Mucosa of descending colon (tissue), 3 donors: ENCODE data around the gene GUK1. TPM values are rescaled to one million over a fixed set of nuclear protein-coding genes. Genes with fewer than 3 reads are reported as not detected.

Experiments
- ATAC-seq: fragments of 200-7000 bp; cut with Tn5 transposase; one replicate; pipeline ENCODE4 v1.9.1; 2020; ENCODE audit warnings: mild to moderate bottlenecking, moderate library complexity
- DNase-seq, 3 donors: peaks; one replicate each; pipeline ENCODE4 v3.0.0-alpha.2; 2020
- H3K36me3 ChIP-seq: fragments of 200-600 bp; one replicate; pipeline ENCODE4 v1.8.0; 2021; ENCODE audit warnings: low read depth, mild to moderate bottlenecking
- H3K4me1 ChIP-seq: fragments of 200-600 bp; one replicate; pipeline ENCODE4 v1.8.0; 2021; ENCODE audit warnings: low read depth, mild to moderate bottlenecking
- H3K4me3 ChIP-seq: fragments of 200-600 bp; one replicate; pipeline ENCODE4 v1.8.0; 2021; ENCODE audit warnings: mild to moderate bottlenecking
- H3K9me3 ChIP-seq: fragments of 200-600 bp; one replicate; pipeline ENCODE4 v1.8.0; 2021; ENCODE audit warnings: mild to moderate bottlenecking
- intact Hi-C, 2 donors: fragments of 100-400 bp; cut with DNase I in 1 of 2; cut with micrococcal nuclease in 1 of 2; formaldehyde crosslinking; loops; one replicate each; pipeline versions ENCODE4 v1.11.0 to v1.11.1; 2022; cut with DNase I, micrococcal nuclease
- total RNA-seq, 3 donors: library from RNA; stranded (reverse); fragmentation: NEBNext Ultra II Directional in 2 of 3; extraction: Animal tissue kit (Norgen Biotek cat#: 25700) in 2 of 3; gene quantifications; one replicate each; pipeline versions ENCODE4 v1.2.1 to v1.2.4, GENCODE V29; 2021 to 2023
- TF ChIP-seq, protein P1 (sequence below): fragments of 200-600 bp; IDR thresholded peaks from one replicate; pipeline ENCODE4 v1.8.0; 2022; ENCODE audit warnings: antibody characterized with exemption, mild to moderate bottlenecking
- donor health status: DM: no; HTN: no; CAD: no; lungs with moderate emphysema.
- donor health status: DM: no; HTN: no; CAD: no.
- donor health status: DM: no; HTN: yes; CAD: no.

Gene GUK1
- total RNA-seq, 3 donors from 2014 or later, result 165 to 182 (median 178) TPM

GRCh38 chr1:228139406-228139930 is 611 bp upstream of the GUK1 start:
- no peak for ATAC-seq
- DNase-seq, result no peak
- TF ChIP-seq, protein P1, sequence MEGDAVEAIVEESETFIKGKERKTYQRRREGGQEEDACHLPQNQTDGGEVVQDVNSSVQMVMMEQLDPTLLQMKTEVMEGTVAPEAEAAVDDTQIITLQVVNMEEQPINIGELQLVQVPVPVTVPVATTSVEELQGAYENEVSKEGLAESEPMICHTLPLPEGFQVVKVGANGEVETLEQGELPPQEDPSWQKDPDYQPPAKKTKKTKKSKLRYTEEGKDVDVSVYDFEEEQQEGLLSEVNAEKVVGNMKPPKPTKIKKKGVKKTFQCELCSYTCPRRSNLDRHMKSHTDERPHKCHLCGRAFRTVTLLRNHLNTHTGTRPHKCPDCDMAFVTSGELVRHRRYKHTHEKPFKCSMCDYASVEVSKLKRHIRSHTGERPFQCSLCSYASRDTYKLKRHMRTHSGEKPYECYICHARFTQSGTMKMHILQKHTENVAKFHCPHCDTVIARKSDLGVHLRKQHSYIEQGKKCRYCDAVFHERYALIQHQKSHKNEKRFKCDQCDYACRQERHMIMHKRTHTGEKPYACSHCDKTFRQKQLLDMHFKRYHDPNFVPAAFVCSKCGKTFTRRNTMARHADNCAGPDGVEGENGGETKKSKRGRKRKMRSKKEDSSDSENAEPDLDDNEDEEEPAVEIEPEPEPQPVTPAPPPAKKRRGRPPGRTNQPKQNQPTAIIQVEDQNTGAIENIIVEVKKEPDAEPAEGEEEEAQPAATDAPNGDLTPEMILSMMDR, result no peak
- intact Hi-C loops, result no loop called here
- Histone ChIP-seq H3K4me3 (peak overlapping the region; percentile 12), H3K36me3 (peaks cover 5% of the 10 kb centered on the region), H3K4me1 (peaks cover 28% of the 10 kb centered on the region), H3K9me3 (no peaks in the 10 kb centered on the region)

GRCh38 chr1:228140724-228141225 is 696 bp downstream of the GUK1 start:
- intact Hi-C loops, result no loop called here
- peaks cover 28% of the 10 kb centered on the region for H3K4me1 ChIP-seq

DNA sequence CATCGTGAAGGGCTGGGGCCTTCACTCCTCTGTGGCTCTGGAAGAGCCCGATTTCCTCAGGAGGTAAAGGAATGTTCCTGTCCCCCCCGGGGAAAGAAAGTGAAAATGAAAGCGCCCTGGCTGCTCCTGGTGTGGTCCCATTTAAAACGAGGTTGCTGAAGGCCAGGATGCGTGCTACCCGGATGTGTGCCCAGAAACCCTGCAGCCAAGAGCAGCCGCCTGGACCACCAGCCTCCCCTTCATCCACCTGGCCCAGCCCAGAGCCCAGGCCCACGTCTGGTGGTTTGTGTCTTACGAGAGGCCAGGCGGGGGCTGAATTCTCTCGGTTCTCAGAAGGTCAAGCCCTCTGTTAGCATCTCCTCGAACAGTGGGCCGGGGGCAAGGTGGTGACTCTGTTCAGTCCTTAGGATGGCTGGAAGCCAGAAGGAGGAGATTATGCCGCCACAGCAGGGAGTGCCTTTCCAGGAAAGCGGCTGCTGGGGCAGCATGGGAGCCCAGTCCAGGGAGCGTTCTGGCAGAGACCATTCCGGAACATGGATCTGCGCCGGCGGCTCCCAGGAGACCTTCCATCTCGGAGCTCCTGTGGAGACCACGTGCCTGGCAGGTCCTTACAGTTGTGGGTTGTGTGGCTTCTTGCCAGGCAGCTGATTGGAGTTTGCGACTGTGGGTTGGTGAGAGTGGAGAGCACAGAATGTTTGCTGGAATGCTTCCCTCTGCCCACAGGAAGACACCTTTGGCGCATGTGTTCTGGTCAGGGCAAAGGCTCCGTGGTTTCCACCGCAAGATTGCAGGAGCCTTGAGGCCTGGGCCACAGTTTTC is 1.4 kb downstream of the GUK1 start:
- Histone ChIP-seq H3K4me3 (peak overlapping the region; percentile 62), H3K9me3 (no peaks in the 10 kb centered on the region), H3K4me1 (peaks cover 28% of the 10 kb centered on the region), H3K36me3 (peaks cover 5% of the 10 kb centered on the region)
- DNase-seq (peak; percentile 62 to 76 (median 62)), ATAC-seq (peak; percentile 15)
- intact Hi-C loops, result no loop called here
- TF ChIP-seq, protein P1, result no peak

More at GRCh38 chr1:228140724-228141225, 696 bp downstream of the GUK1 start:
- Histone ChIP-seq H3K4me3 (peak overlapping the region; percentile 62), H3K36me3 (peaks cover 5% of the 10 kb centered on the region), H3K9me3 (no peaks in the 10 kb centered on the region)
- DNase-seq (peak in 1 of 3 donors; percentile 60), ATAC-seq (no peak)
- TF ChIP-seq, protein P1, result no peak

GRCh38 chr1:228142155-228142691 is 2.1 kb downstream of the GUK1 start:
- TF ChIP-seq, protein P1, result no peak
- ATAC-seq (no peak), DNase-seq (peak; percentile 4 to 54 (median 34))
- intact Hi-C loops, result no loop called here
- H3K4me1 ChIP-seq, result peaks cover 28% of the 10 kb centered on the region
- peaks cover 5% of the 10 kb centered on the region for H3K36me3 ChIP-seq
- no peaks in the 10 kb centered on the region for H3K9me3 ChIP-seq
- no peak overlapping the region for H3K4me3 ChIP-seq

DNA sequence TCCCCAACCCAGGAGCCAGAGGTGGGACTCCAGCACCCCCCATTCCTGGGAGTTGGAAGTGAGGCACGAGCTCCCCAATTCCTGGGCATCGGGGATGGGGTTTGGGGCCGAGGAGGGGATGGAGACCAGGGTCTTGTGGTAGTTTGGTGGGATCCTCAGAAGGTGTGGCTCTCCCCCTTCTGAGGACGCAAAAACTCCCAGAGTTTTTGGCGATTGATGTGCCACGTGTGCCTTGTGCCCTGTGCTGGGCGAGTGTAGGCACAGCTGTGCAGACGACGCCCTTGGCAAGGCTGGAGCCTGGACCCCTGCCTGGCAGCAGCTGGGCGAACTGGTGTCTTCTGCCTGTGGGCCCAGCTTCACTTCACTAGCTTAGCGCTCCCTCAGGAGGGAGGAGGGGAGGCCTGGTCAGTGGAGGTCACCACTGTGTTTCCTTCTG is 2.6 kb downstream of the GUK1 start:
- Histone ChIP-seq H3K9me3 (no peaks in the 10 kb centered on the region), H3K4me1 (peaks cover 28% of the 10 kb centered on the region), H3K4me3 (no peak overlapping the region), H3K36me3 (peaks cover 5% of the 10 kb centered on the region)
- TF ChIP-seq, protein P1, result no peak
- intact Hi-C loops, result no loop called here
- DNase-seq, result peak in 1 of 3 donors; percentile 4
- ATAC-seq, result no peak
